Osteoblast (primary cell): ENCODE measurements around the gene ARL1. TPM values are rescaled to one million over a fixed set of nuclear protein-coding genes. Genes with fewer than 3 reads are reported as not detected.

Source experiments
- DNase-seq: peaks from one replicate; pipeline ENCODE4 v3.0.0; 2011; ENCODE audit warnings: low spot score, mixed read lengths; ENCODE audit not compliant: insufficient read length; ENCODE audit errors: missing footprints
- H2AFZ ChIP-seq: 2 replicates; pipeline ENCODE4 v1.6.0; 2011; ENCODE audit warnings: mild to moderate bottlenecking, low read length
- H3K27ac ChIP-seq: 2 replicates; pipeline ENCODE4 v1.5.1; 2011; ENCODE audit warnings: mild to moderate bottlenecking, low read depth, low read length, moderate library complexity
- H3K27me3 ChIP-seq: 2 replicates; pipeline ENCODE4 v1.6.0; 2012; ENCODE audit warnings: mild to moderate bottlenecking, control low read depth, inconsistent platforms, low read length, moderate library complexity; ENCODE audit not compliant: insufficient read depth
- H3K36me3 ChIP-seq: 2 replicates; pipeline ENCODE4 v1.5.1; 2011; ENCODE audit warnings: mild to moderate bottlenecking, low read length, control low read depth, moderate library complexity; ENCODE audit not compliant: insufficient read depth
- H3K4me1 ChIP-seq: 2 replicates; pipeline ENCODE4 v1.5.1; 2011; ENCODE audit warnings: mild to moderate bottlenecking, low read length, control low read depth, moderate library complexity; ENCODE audit not compliant: insufficient read depth
- H3K4me2 ChIP-seq: 2 replicates; pipeline ENCODE4 v1.6.0; 2011; ENCODE audit warnings: mild to moderate bottlenecking, low read length; ENCODE audit not compliant: insufficient read depth
- H3K4me3 ChIP-seq: fragments of 200-600 bp; sonication (generic); 3 replicates; pipeline ENCODE4 v1.5.1; 2012; ENCODE audit warnings: mild to moderate bottlenecking, low read length, inconsistent platforms; ENCODE audit not compliant: insufficient read depth
- H3K79me2 ChIP-seq: 2 replicates; pipeline ENCODE4 v1.6.0; 2012; ENCODE audit warnings: mild to moderate bottlenecking, low read length, control low read depth, inconsistent platforms; ENCODE audit not compliant: insufficient read depth
- H3K9me3 ChIP-seq: 2 replicates; pipeline ENCODE4 v1.5.1; 2011; ENCODE audit warnings: low read depth, low read length, control low read depth
- H4K20me1 ChIP-seq: 2 replicates; pipeline ENCODE4 v1.6.0; 2012; ENCODE audit warnings: mild to moderate bottlenecking, low read length, control low read depth; ENCODE audit not compliant: insufficient read depth
- total RNA-seq: library from RNA; depleted of rRNA; stranded (reverse); fragments of >200 nt; gene quantifications from 2 replicates; pipeline ENCODE4 v1.2.3, GENCODE V29; 2012
- TF ChIP-seq, protein P1 (sequence below): IDR thresholded peaks from 2 replicates; pipeline ENCODE4 v1.5.1; 2011; ENCODE audit warnings: mild to moderate bottlenecking, low read depth, low read length, moderate library complexity; ENCODE audit errors: extremely low read depth

ARL1 gene
- total RNA-seq, 1 donor = 90.8 TPM

DNA sequence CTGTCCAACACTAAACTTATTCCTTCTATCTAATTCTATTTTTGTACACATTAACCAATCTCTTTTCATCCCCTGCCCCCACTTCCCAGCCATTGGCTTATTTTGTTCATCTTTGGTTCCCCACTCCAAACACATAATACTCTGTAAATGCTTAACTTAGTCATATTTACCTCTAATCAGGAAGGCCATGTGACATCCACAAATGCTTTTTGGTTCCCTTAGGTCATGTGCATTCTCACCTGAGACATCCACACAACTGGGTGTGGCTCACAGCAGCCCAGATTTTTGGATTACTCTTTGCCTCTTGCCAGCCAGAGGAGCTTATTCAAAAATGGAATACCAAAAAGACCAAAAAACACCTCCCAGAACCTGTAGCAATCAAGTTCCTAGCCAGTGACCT, 28.4 kb downstream of the ARL1 start:
- TF ChIP-seq, protein P1, sequence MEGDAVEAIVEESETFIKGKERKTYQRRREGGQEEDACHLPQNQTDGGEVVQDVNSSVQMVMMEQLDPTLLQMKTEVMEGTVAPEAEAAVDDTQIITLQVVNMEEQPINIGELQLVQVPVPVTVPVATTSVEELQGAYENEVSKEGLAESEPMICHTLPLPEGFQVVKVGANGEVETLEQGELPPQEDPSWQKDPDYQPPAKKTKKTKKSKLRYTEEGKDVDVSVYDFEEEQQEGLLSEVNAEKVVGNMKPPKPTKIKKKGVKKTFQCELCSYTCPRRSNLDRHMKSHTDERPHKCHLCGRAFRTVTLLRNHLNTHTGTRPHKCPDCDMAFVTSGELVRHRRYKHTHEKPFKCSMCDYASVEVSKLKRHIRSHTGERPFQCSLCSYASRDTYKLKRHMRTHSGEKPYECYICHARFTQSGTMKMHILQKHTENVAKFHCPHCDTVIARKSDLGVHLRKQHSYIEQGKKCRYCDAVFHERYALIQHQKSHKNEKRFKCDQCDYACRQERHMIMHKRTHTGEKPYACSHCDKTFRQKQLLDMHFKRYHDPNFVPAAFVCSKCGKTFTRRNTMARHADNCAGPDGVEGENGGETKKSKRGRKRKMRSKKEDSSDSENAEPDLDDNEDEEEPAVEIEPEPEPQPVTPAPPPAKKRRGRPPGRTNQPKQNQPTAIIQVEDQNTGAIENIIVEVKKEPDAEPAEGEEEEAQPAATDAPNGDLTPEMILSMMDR = no peak
- Histone ChIP-seq H2AFZ (no peak overlapping the region), H3K4me2 (no peak overlapping the region), H3K36me3 (peaks cover 60% of the 10 kb centered on the region), H4K20me1 (no peaks in the 10 kb centered on the region), H3K27ac (no peak overlapping the region), H3K79me2 (no peaks in the 10 kb centered on the region), H3K4me3 (no peak overlapping the region), H3K9me3 (no peaks in the 10 kb centered on the region), H3K4me1 (no peaks in the 10 kb centered on the region), H3K27me3 (no peaks in the 10 kb centered on the region)
- DNase-seq = peak; percentile 3

DNA sequence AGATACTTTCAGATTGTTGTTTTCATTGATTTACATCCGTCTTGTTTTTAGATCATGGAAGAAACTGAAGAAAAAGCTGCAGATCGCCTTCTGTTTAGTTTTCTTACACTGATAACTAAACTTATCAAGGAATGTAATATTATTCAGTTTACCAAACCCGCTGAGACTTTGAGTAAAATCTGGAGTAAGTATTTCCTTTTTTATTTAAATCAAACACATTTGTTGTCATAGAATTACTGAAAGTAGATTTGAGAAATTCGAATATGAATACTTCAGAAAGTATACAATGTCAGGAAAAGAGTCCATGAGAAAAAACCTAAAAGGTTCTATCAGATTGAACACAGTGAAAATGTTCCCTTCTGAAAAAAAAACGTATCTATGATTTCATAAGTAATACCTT, 32.0 kb downstream of the ARL1 start:
- no peak overlapping the region for H2AFZ ChIP-seq
- no peaks in the 10 kb centered on the region for H3K9me3 ChIP-seq
- H3K79me2 ChIP-seq = no peaks in the 10 kb centered on the region
- DNase-seq = peak; percentile 37
- TF ChIP-seq, protein P1 = no peak
- H4K20me1 ChIP-seq = no peaks in the 10 kb centered on the region
- H3K36me3 ChIP-seq = peaks cover 52% of the 10 kb centered on the region
- H3K4me2 ChIP-seq = no peak overlapping the region
- H3K4me3 ChIP-seq = no peak overlapping the region
- H3K27me3 ChIP-seq = no peaks in the 10 kb centered on the region
- no peaks in the 10 kb centered on the region for H3K4me1 ChIP-seq
- no peak overlapping the region for H3K27ac ChIP-seq

DNA sequence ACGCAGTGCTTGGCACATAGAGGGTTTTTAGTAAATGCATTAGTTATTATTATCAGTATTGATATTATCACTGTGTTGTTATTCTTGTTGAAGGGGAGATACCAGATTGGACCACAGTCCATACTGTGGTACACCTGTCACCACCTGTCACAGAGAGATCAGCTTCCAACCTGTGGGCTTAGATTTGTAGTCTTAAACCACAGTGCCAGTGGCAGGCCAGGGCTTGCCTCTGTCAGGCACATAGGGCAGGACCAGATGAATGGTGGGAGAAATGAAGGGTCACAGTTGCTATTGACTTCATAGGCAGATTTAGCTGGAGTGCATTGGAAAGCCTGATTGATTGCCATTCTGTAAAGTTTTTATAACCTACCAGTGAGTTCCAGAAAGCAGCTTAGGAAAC, 35.1 kb downstream of the ARL1 start:
- Histone ChIP-seq H3K27ac (no peak overlapping the region), H4K20me1 (no peaks in the 10 kb centered on the region), H3K79me2 (no peaks in the 10 kb centered on the region), H3K4me3 (no peak overlapping the region), H3K36me3 (peaks cover 47% of the 10 kb centered on the region), H3K9me3 (no peaks in the 10 kb centered on the region), H3K4me2 (no peak overlapping the region), H3K4me1 (no peaks in the 10 kb centered on the region), H2AFZ (no peak overlapping the region), H3K27me3 (no peaks in the 10 kb centered on the region)
- peak; percentile 17 for DNase-seq
- TF ChIP-seq, protein P1 = no peak

DNA sequence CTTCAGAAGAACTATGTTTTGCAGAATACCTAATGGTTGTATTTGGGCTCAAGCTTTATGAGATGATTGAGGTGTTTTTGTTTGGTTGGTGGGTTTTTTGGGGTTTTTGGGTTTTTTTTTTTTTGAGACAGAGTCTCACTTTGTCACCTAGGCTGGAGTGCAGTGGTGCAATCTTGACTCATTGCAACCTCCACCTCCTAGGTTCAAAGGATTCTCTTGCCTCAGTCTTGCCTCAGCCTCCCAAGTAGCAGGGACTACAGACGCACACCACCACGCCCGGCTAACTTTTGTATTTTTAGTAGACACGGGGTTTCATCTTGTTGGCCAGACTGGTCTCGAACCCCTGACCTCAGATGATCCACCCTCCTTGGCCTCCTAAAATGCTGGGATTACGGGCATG, 39.6 kb downstream of the ARL1 start:
- no peak for DNase-seq
- no peak overlapping the region for H2AFZ ChIP-seq
- no peak overlapping the region for H3K27ac ChIP-seq
- H3K27me3 ChIP-seq = no peaks in the 10 kb centered on the region
- TF ChIP-seq, protein P1 = no peak
- H4K20me1 ChIP-seq = no peaks in the 10 kb centered on the region
- H3K36me3 ChIP-seq = peaks cover 45% of the 10 kb centered on the region
- no peaks in the 10 kb centered on the region for H3K9me3 ChIP-seq
- no peaks in the 10 kb centered on the region for H3K79me2 ChIP-seq
- H3K4me1 ChIP-seq = no peaks in the 10 kb centered on the region
- no peak overlapping the region for H3K4me2 ChIP-seq
- H3K4me3 ChIP-seq = no peak overlapping the region
